ENCODE data around the gene POU2AF3. TPM values are rescaled to one million over a fixed set of nuclear protein-coding genes. Genes with fewer than 3 reads are reported as not detected.

The POU2AF3 gene
- total and polyA plus RNA-seq, 12 donors = 0.28 to 4.8 (median 1.8) TPM; not detected in 1

DNA sequence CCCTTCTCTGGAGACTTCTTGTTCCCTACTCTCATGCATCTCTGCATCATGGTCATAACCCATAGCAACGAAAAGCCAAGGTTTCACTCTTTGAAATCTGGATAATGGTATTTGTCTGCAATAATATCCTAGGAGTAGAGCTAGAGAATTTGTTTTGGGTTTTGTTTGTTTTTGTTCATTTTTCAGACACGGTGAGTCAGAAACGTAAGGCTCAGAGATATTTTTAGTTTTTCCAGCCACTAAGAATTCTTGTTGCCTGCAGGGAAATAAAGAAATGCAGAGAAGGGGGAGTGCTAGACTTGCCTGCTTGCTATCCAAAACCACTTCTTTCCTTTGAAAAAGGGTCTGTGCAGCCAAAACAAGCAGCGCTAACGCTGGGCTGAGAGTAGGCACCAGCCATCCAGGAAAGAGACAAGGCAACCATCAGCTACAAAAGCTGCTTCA, 26.0 kb downstream of the POU2AF3 start:
- no peak for DNase-seq

DNA sequence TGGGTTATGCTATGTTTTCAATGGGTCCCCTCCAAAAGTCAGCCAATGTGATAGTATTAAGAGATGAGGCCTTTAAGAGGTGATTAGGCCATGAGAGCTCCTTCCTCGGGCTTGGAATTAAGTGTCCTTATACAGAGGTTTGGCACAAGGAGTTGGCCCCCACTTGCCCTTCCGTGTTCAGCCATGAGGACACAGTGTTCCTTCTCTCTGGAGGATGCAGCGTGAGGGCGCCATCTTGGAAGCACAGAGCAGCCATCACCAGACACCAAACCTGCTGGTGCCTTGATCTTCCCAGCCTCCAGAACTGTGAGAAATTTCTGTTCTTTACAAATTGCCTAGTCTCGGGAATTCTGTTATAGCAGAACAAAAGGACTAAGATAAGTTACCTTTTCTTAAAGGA, 26.9 kb downstream of the POU2AF3 start:
- H3K4me3 ChIP-seq = no peak overlapping the region
- DNase-seq = no peak
- H3K36me3 ChIP-seq (replicated peaks in 1 of 2) = no peaks in the 10 kb centered on the region
- no peak for TF ChIP-seq POLR2A (IDR thresholded peaks at IDR 0.05)
- H3K27me3 ChIP-seq = no peaks in the 10 kb centered on the region
- 93 to 96% (median 95%) methylated on average over 5 of the region's 5 CpGs for WGBS, 4 donors
- no peak overlapping the region for H3K27ac ChIP-seq
- intact Hi-C loops (cut with DNase I) = no loop called here
- H3K9me3 ChIP-seq (replicated peaks in 1 of 3) = no peaks in the 10 kb centered on the region
- peaks cover 16 to 34% of the 10 kb centered on the region in 2 donors for H3K4me1 ChIP-seq (replicated peaks in 1 of 2)

More for the DNA sequence above, 26.0 kb downstream of the POU2AF3 start:
- 36 to 44% (median 40%) methylated on average over 5 of the region's 5 CpGs for WGBS, 4 donors
- no peak for TF ChIP-seq POLR2A (IDR thresholded peaks at IDR 0.05)
- TF ChIP-seq, protein P1, sequence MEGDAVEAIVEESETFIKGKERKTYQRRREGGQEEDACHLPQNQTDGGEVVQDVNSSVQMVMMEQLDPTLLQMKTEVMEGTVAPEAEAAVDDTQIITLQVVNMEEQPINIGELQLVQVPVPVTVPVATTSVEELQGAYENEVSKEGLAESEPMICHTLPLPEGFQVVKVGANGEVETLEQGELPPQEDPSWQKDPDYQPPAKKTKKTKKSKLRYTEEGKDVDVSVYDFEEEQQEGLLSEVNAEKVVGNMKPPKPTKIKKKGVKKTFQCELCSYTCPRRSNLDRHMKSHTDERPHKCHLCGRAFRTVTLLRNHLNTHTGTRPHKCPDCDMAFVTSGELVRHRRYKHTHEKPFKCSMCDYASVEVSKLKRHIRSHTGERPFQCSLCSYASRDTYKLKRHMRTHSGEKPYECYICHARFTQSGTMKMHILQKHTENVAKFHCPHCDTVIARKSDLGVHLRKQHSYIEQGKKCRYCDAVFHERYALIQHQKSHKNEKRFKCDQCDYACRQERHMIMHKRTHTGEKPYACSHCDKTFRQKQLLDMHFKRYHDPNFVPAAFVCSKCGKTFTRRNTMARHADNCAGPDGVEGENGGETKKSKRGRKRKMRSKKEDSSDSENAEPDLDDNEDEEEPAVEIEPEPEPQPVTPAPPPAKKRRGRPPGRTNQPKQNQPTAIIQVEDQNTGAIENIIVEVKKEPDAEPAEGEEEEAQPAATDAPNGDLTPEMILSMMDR (IDR thresholded peaks at IDR 0.05) = no peak
- Histone ChIP-seq H3K4me1 (replicated peaks in 1 of 2) (peaks cover 8 to 26% of the 10 kb centered on the region in 2 donors), H3K4me3 (no peak overlapping the region), H3K27ac (peak overlapping the region in 2 of 5 donors; percentile 9 to 29), H3K9me3 (replicated peaks in 1 of 3) (no peaks in the 10 kb centered on the region), H3K36me3 (replicated peaks in 1 of 2) (no peaks in the 10 kb centered on the region), H3K27me3 (no peaks in the 10 kb centered on the region)
- intact Hi-C loops (cut with DNase I) = no loop called here

DNA sequence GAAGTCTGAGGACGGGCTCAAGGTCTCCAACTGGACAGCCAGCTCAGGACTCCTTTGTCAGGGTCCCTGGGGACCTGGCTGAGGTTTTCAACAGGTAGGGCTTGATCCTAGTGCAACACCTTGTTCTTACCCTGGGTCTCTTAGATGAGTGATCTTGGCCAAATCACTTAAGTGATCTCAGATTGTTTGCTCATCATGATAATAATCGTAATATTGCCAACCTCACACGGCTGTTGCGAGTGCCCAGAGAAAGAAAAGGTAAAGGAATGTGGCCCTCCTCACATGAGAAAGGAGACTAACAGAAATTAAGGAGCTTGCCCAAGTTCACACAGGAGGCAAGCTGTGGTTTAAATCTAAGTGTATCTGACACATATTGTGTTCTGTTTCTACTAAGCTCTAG, 28.5 kb downstream of the POU2AF3 start:
- Histone ChIP-seq H3K4me1 (replicated peaks in 1 of 2) (peaks cover 22 to 48% of the 10 kb centered on the region in 2 donors), H3K9me3 (replicated peaks in 1 of 3) (no peaks in the 10 kb centered on the region), H3K27ac (no peak overlapping the region), H3K27me3 (no peaks in the 10 kb centered on the region), H3K4me3 (no peak overlapping the region), H3K36me3 (replicated peaks in 1 of 2) (no peaks in the 10 kb centered on the region)
- WGBS, 4 donors = 81 to 97% (median 88%) methylated on average over 3 to 4 of the region's 4 CpGs
- intact Hi-C loops (cut with DNase I) = no loop called here
- TF ChIP-seq, protein P1 (IDR thresholded peaks at IDR 0.05) = no peak
- no peak for TF ChIP-seq POLR2A (IDR thresholded peaks at IDR 0.05)
- DNase-seq = no peak

DNA sequence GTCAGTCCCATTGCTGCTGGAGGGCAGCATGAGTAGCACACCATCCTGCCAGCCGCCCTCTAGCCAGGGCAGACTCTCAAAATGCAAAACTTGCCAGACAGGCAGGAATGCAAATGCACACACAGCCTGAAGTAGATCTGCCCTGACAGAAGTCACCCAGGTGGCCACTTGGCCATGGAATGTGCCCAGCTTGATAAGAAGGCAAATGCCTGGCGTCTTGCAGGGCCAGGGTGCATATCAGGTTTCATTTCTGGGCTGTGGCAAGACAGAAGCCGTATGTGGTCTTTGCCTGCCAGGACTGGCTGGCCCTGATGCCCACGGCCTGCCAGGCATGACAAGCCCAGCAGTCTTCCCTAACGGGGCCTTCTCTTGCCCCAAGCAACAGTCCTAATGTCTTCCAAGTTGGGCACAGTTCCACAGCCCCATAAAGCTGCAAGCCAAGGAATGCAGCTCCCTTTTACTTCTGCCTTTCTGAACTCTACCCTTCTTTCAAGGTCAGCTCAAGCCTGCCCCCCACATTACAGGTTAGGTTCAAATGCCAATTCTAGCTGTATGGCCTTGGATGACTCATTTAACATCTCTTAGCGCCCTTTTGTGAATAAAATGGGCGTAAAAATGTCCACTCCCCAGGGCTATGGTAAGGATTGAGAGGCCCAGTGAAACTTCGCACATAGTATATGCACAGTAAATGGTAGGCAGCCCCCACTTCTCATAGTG, 29.7 kb downstream of the POU2AF3 start:
- Histone ChIP-seq H3K4me3 (no peak overlapping the region), H3K36me3 (replicated peaks in 1 of 2) (no peaks in the 10 kb centered on the region), H3K9me3 (replicated peaks in 1 of 3) (no peaks in the 10 kb centered on the region), H3K27me3 (no peaks in the 10 kb centered on the region), H3K4me1 (replicated peaks in 1 of 2) (peaks cover 33 to 59% of the 10 kb centered on the region in 2 donors), H3K27ac (peak overlapping the region in 4 of 5 donors; percentile 27 to 83 (median 56))
- DNase-seq = peak in 6 of 7 donors; percentile 53 to 81 (median 70)
- intact Hi-C loops (cut with DNase I) = no loop called here
- TF ChIP-seq POLR2A (IDR thresholded peaks at IDR 0.05) = no peak
- TF ChIP-seq, protein P1 (IDR thresholded peaks at IDR 0.05) = no peak
- 38 to 49% (median 47%) methylated on average over 8 of the region's 8 CpGs for WGBS, 4 donors

Measured in adrenal gland (tissue), 12 donors.